SU-DHL-6 (cell line): ENCODE measurements around the gene RNF217.

Experiments
- H2AFZ ChIP-seq: fragments of 200-600 bp; sonication (generic); 2 replicates; pipeline ENCODE4 v1.6.1; 2014; ENCODE audit warnings: low read depth, mild to moderate bottlenecking, moderate library complexity, mixed read lengths, antibody characterized with exemption, low read length; ENCODE audit not compliant: severe bottlenecking
- H3F3A ChIP-seq: fragments of 200-600 bp; shearing (Covaris generic); 2 replicates; pipeline ENCODE4 v1.6.0; 2016; ENCODE audit warnings: antibody characterized with exemption, mild to moderate bottlenecking; ENCODE audit not compliant: insufficient read depth
- H3K27ac ChIP-seq: fragments of 200-600 bp; sonication (generic); 2 replicates; pipeline ENCODE4 v1.5.1; 2016; ENCODE audit warnings: low read depth, mild to moderate bottlenecking, low read length, moderate library complexity, mixed read lengths
- H3K27me3 ChIP-seq: fragments of 200-600 bp; sonication (generic), shearing (Covaris generic); 2 replicates; pipeline ENCODE4 v1.6.0; 2014; ENCODE audit warnings: mild to moderate bottlenecking, low read length
- H3K36me3 ChIP-seq: fragments of 200-600 bp; sonication (generic); 2 replicates; pipeline ENCODE4 v1.6.1; 2014; ENCODE audit warnings: mild to moderate bottlenecking, low read length, mixed read lengths
- H3K4me2 ChIP-seq: fragments of 300-600, 200-600 bp; shearing (Covaris generic), sonication (generic); 2 replicates; pipeline ENCODE4 v1.6.0; 2014; ENCODE audit warnings: low read length, low read depth, mild to moderate bottlenecking; ENCODE audit not compliant: poor library complexity, severe bottlenecking
- H3K4me3 ChIP-seq: fragments of 200-600 bp; sonication (generic); 2 replicates; pipeline ENCODE4 v1.5.1; 2014; ENCODE audit warnings: antibody characterized with exemption, low read length, mild to moderate bottlenecking, mixed read lengths; ENCODE audit not compliant: insufficient read depth, poor library complexity, severe bottlenecking
- H3K79me2 ChIP-seq: fragments of 200-600 bp; sonication (generic); 2 replicates; pipeline ENCODE4 v1.6.1; 2014; ENCODE audit warnings: mild to moderate bottlenecking, low read length, moderate library complexity; ENCODE audit not compliant: insufficient read depth
- H3K9ac ChIP-seq: fragments of 200-600 bp; sonication (generic); 2 replicates; pipeline ENCODE4 v1.7.0; 2014; ENCODE audit warnings: mild to moderate bottlenecking, low read length
- H3K9me2 ChIP-seq: fragments of 200-600 bp; sonication (generic); replicated peaks from 2 replicates; pipeline ENCODE4 v1.6.1; 2014; ENCODE audit warnings: low read length; ENCODE audit not compliant: insufficient read depth
- H3K9me3 ChIP-seq: fragments of 200-600 bp; sonication (generic); 2 replicates; pipeline ENCODE4 v1.6.1; 2014; ENCODE audit warnings: low read length, mixed read lengths; ENCODE audit not compliant: insufficient read depth
- H4K20me1 ChIP-seq: fragments of 200-600 bp; sonication (generic); 2 replicates; pipeline ENCODE4 v1.6.1; 2014; ENCODE audit warnings: low read depth, mild to moderate bottlenecking, antibody characterized with exemption, low read length, moderate library complexity, mixed read lengths
- CTCF ChIP-seq: fragments of 200-600 bp; sonication (generic); IDR thresholded peaks from one replicate; pipeline ENCODE4 v1.5.1; 2017; ENCODE audit warnings: antibody characterized with exemption, mild to moderate bottlenecking, low read length, moderate library complexity; ENCODE audit not compliant: insufficient read depth, poor library complexity, severe bottlenecking
- EZH2phosphoT487 ChIP-seq: fragments of 200-600 bp; sonication (generic), shearing (Covaris generic); conservative IDR thresholded peaks from 2 replicates; pipeline ENCODE4 v1.6.1; 2018; ENCODE audit warnings: mild to moderate bottlenecking, antibody characterized with exemption, low read length, moderate library complexity, mixed read lengths

The RNF217 gene

GRCh38 chr6:124924333-124924759 is 37.9 kb upstream of the RNF217 start:
- Histone ChIP-seq H3K9me2 (no peaks in the 10 kb centered on the region), H3K4me2 (no peak overlapping the region), H3K4me3 (no peak overlapping the region), H3K9me3 (no peaks in the 10 kb centered on the region), H3K27ac (no peak overlapping the region), H4K20me1 (no peaks in the 10 kb centered on the region), H3K9ac (no peak overlapping the region), H2AFZ (no peak overlapping the region), H3K36me3 (no peaks in the 10 kb centered on the region), H3F3A (no peaks in the 10 kb centered on the region), H3K79me2 (no peaks in the 10 kb centered on the region), H3K27me3 (no peaks in the 10 kb centered on the region)
- TF ChIP-seq CTCF = no peak
- no peak for TF ChIP-seq EZH2phosphoT487

GRCh38 chr6:124926435-124926834 is 35.8 kb upstream of the RNF217 start:
- H2AFZ ChIP-seq = no peak overlapping the region
- H3K4me2 ChIP-seq = no peak overlapping the region
- H3F3A ChIP-seq = no peaks in the 10 kb centered on the region
- no peaks in the 10 kb centered on the region for H3K27me3 ChIP-seq
- H3K9me2 ChIP-seq = no peaks in the 10 kb centered on the region
- no peak overlapping the region for H3K4me3 ChIP-seq
- no peaks in the 10 kb centered on the region for H3K9me3 ChIP-seq
- no peaks in the 10 kb centered on the region for H3K36me3 ChIP-seq
- no peaks in the 10 kb centered on the region for H3K79me2 ChIP-seq
- H3K9ac ChIP-seq = no peak overlapping the region
- no peaks in the 10 kb centered on the region for H4K20me1 ChIP-seq
- TF ChIP-seq EZH2phosphoT487 (no peak), CTCF (no peak)
- H3K27ac ChIP-seq = no peak overlapping the region

- Histone ChIP-seq H3K4me2 (no peak overlapping the region), H3K27me3 (no peaks in the 10 kb centered on the region), H4K20me1 (no peaks in the 10 kb centered on the region), H3K9ac (no peak overlapping the region), H2AFZ (no peak overlapping the region), H3K79me2 (no peaks in the 10 kb centered on the region), H3K9me3 (no peaks in the 10 kb centered on the region), H3K27ac (no peak overlapping the region), H3K36me3 (no peaks in the 10 kb centered on the region), H3K9me2 (no peaks in the 10 kb centered on the region), H3F3A (no peaks in the 10 kb centered on the region), H3K4me3 (no peak overlapping the region)
- TF ChIP-seq CTCF (no peak), EZH2phosphoT487 (no peak)
Observed at GRCh38 chr6:124927806-124928205, 34.4 kb upstream of the RNF217 start.
